ENCODE results near the gene VPS4A.

GRCh38 chr16:69363281-69363717, 52.1 kb downstream of the VPS4A start:
- TF ChIP-seq CTCF (IDR thresholded peaks at IDR 0.05; ENCODE audit: low read depth, low read length, missing input control) (no peak), REST (IDR thresholded peaks at IDR 0.05) (no peak), SP1 (IDR thresholded peaks at IDR 0.05) (no peak), MAX (IDR thresholded peaks at IDR 0.05) (no peak), ATF3 (IDR thresholded peaks at IDR 0.05) (no peak), RAD21 (IDR thresholded peaks at IDR 0.05) (no peak), YY1 (IDR thresholded peaks at IDR 0.05) (no peak), RXRA (IDR thresholded peaks at IDR 0.05) (no peak), EGR1 (IDR thresholded peaks at IDR 0.05; ENCODE audit: low read depth in 2 of 2) (no peak)

Measured in liver (tissue), 3 donors.